OCI-LY7 (cell line): ENCODE measurements around the gene C19orf25. TPM values are rescaled to one million over a fixed set of nuclear protein-coding genes. Genes with fewer than 3 reads are reported as not detected.

Source experiments
- BruUV-seq: library from RNA; stranded (reverse); fragments of 400-500 nt; replicated peaks from 2 replicates; lab custom pipeline; 2021; lab: Mats Ljungman, UMichigan
- CTCF ChIA-PET: fragments of 300-600 bp; sonication (Branson Sonifier 250); formaldehyde crosslinking; loops from one replicate; lab custom pipeline; 2022; ENCODE audit warnings: antibody characterized with exemption; ENCODE audit not compliant: unreplicated experiment; lab: Charles Lee
- POLR2A ChIA-PET: fragments of 300-600 bp; sonication (Branson Sonifier 250); formaldehyde crosslinking; loops from one replicate; lab custom pipeline; 2022; ENCODE audit warnings: antibody characterized with exemption; lab: Charles Lee
- DNase-seq: peaks from one replicate; pipeline ENCODE4 v3.0.0-alpha.2; 2015; ENCODE audit warnings: low spot score
- H2AFZ ChIP-seq: fragments of 200-600 bp; sonication (generic), shearing (Covaris generic); 2 replicates; pipeline ENCODE4 v1.6.1; 2014; ENCODE audit warnings: mild to moderate bottlenecking, antibody characterized with exemption, low read length, moderate library complexity
- H3K27ac ChIP-seq: fragments of 200-600 bp; sonication (generic); 2 replicates; pipeline ENCODE4 v1.5.1; 2014; ENCODE audit warnings: mixed run types, low read depth, mild to moderate bottlenecking, moderate library complexity, low read length, inconsistent platforms; ENCODE audit not compliant: poor library complexity, severe bottlenecking
- H3K36me3 ChIP-seq: fragments of 200-600 bp; sonication (generic); 2 replicates; pipeline ENCODE4 v1.6.1; 2014; ENCODE audit warnings: mild to moderate bottlenecking, antibody characterized with exemption, low read length, moderate library complexity, mixed read lengths; ENCODE audit not compliant: insufficient read depth
- H3K4me1 ChIP-seq: fragments of 200-600 bp; sonication (generic); 2 replicates; pipeline ENCODE4 v1.5.1; 2014; ENCODE audit warnings: mild to moderate bottlenecking, low read length; ENCODE audit not compliant: insufficient read depth, poor library complexity, severe bottlenecking
- H3K4me2 ChIP-seq: fragments of 200-600 bp; sonication (generic); 2 replicates; pipeline ENCODE4 v1.6.1; 2014; ENCODE audit warnings: mild to moderate bottlenecking, low read length
- H3K4me3 ChIP-seq: fragments of 200-600 bp; sonication (generic); 2 replicates; pipeline ENCODE4 v1.5.1; 2014; ENCODE audit warnings: mild to moderate bottlenecking, low read depth, low read length; ENCODE audit not compliant: poor library complexity, severe bottlenecking
- H3K79me2 ChIP-seq: fragments of 200-600 bp; sonication (generic); 2 replicates; pipeline ENCODE4 v1.6.1; 2016; ENCODE audit warnings: low read depth, mild to moderate bottlenecking, low read length, moderate library complexity, mixed read lengths; ENCODE audit not compliant: insufficient read depth
- H3K9me2 ChIP-seq: fragments of 200-600 bp; sonication (generic); 2 replicates; pipeline ENCODE4 v1.6.1; 2016; ENCODE audit warnings: mild to moderate bottlenecking, low read length, mixed read lengths; ENCODE audit not compliant: insufficient read depth
- H3K9me3 ChIP-seq: fragments of 200-600 bp; sonication (generic); 2 replicates; pipeline ENCODE4 v1.6.1; 2014; ENCODE audit warnings: mild to moderate bottlenecking, mixed run types, low read length, mixed read lengths
- H4K20me1 ChIP-seq: fragments of 200-600 bp; sonication (generic); 2 replicates; pipeline ENCODE4 v1.6.1; 2014; ENCODE audit warnings: mild to moderate bottlenecking, antibody characterized with exemption, low read length, moderate library complexity, mixed read lengths; ENCODE audit not compliant: insufficient read depth
- CTCF ChIP-seq: fragments of 200-600 bp; sonication (generic); conservative IDR thresholded peaks from 2 replicates; pipeline ENCODE4 v1.5.1; 2014; ENCODE audit warnings: mild to moderate bottlenecking, antibody characterized with exemption, low read length, moderate library complexity, mixed read lengths
- EZH2phosphoT487 ChIP-seq: fragments of 200-600 bp; sonication (generic); IDR thresholded peaks from 2 replicates; pipeline ENCODE4 v1.6.1; 2018; ENCODE audit warnings: low read depth, borderline replicate concordance, mild to moderate bottlenecking, mixed run types, antibody characterized with exemption, low read length, moderate library complexity, mixed read lengths
- intact Hi-C: fragments of 100-400 bp; cut with micrococcal nuclease; formaldehyde crosslinking; loops from one replicate; pipeline ENCODE4 v1.10.0; 2022; ENCODE audit not compliant: unreplicated experiment
- total RNA-seq, 2 experiments: library from RNA; depleted of rRNA in 1 of 2; stranded (reverse); fragments of >200 nt in 1 of 2; shearing (Covaris generic) in 1 of 2; gene quantifications; 2 replicates each; pipeline ENCODE4 v1.2.3, GENCODE V29; 2014 to 2022

C19orf25 gene
- total RNA-seq, 2 experiments from 2014 or later, result 45.6 to 58.6 TPM

GRCh38 chr19:1431759-1432506, 47.1 kb downstream of the C19orf25 start:
- TF ChIP-seq CTCF (no peak), EZH2phosphoT487 (no peak)
- no TSS peak for BruUV-seq
- Histone ChIP-seq H3K9me2 (no peaks in the 10 kb centered on the region), H3K27ac (no peak overlapping the region), H4K20me1 (no peaks in the 10 kb centered on the region), H3K9me3 (no peaks in the 10 kb centered on the region), H3K36me3 (peaks cover 83% of the 10 kb centered on the region), H3K4me1 (no peaks in the 10 kb centered on the region), H2AFZ (no peak overlapping the region), H3K4me2 (no peak overlapping the region), H3K4me3 (no peak overlapping the region), H3K79me2 (no peaks in the 10 kb centered on the region)
- no peak for DNase-seq
- POLR2A ChIA-PET, result no interaction called here
- intact Hi-C loops, result no loop called here
- CTCF ChIA-PET, result no interaction called here

GRCh38 chr19:1430246-1430645, 48.8 kb downstream of the C19orf25 start:
- CTCF ChIA-PET, result no interaction called here
- H3K79me2 ChIP-seq, result no peaks in the 10 kb centered on the region
- no TSS peak for BruUV-seq
- no peak overlapping the region for H2AFZ ChIP-seq
- intact Hi-C loops, result no loop called here
- H3K4me1 ChIP-seq, result no peaks in the 10 kb centered on the region
- no peak for DNase-seq
- H3K9me2 ChIP-seq, result no peaks in the 10 kb centered on the region
- TF ChIP-seq EZH2phosphoT487 (no peak), CTCF (no peak)
- peaks cover 94% of the 10 kb centered on the region for H3K36me3 ChIP-seq
- no peak overlapping the region for H3K4me3 ChIP-seq
- H4K20me1 ChIP-seq, result 0 out of 2 replicates have a peak, but pooled peaks cover under 1% of the 10 kb centered on the region
- no peak overlapping the region for H3K4me2 ChIP-seq
- no peak overlapping the region for H3K27ac ChIP-seq
- H3K9me3 ChIP-seq, result no peaks in the 10 kb centered on the region
- POLR2A ChIA-PET, result no interaction called here

GRCh38 chr19:1429750-1430149, 49.3 kb downstream of the C19orf25 start:
- ChIA-PET POLR2A (no interaction called here), CTCF (no interaction called here)
- no peaks in the 10 kb centered on the region for H3K9me3 ChIP-seq
- H3K4me1 ChIP-seq, result no peaks in the 10 kb centered on the region
- no TSS peak for BruUV-seq
- H3K27ac ChIP-seq, result no peak overlapping the region
- no peak for DNase-seq
- H3K9me2 ChIP-seq, result no peaks in the 10 kb centered on the region
- no peaks in the 10 kb centered on the region for H3K79me2 ChIP-seq
- intact Hi-C loops, result no loop called here
- no peak overlapping the region for H3K4me2 ChIP-seq
- H3K36me3 ChIP-seq, result peaks cover 94% of the 10 kb centered on the region
- no peak for TF ChIP-seq EZH2phosphoT487
- TF ChIP-seq CTCF, result no peak
- H3K4me3 ChIP-seq, result no peak overlapping the region
- H2AFZ ChIP-seq, result no peak overlapping the region
- H4K20me1 ChIP-seq, result peaks cover 5% of the 10 kb centered on the region; the same call in 1 of the 2 replicates
